Liver (tissue), 3 donors: ENCODE measurements around the gene YKT6.

Source experiments
- ATF3 ChIP-seq: IDR thresholded peaks from 2 replicates; pipeline ENCODE4 v1.6.1; 2016; ENCODE audit warnings: antibody characterized with exemption
- CTCF ChIP-seq: fragments of 150-350 bp; IDR thresholded peaks from 2 replicates; pipeline ENCODE4 v1.5.1; 2017; ENCODE audit warnings: improper control_type of control experiment, low read depth, low read length; ENCODE audit not compliant: missing input control
- EGR1 ChIP-seq, 2 donors: IDR thresholded peaks; 2 replicates each; pipeline ENCODE4 v1.6.1; 2016 to 2018; ENCODE audit warnings: antibody characterized with exemption in 2 of 2, low read depth in 2 of 2
- GABPA ChIP-seq, 2 donors: IDR thresholded peaks in 1 of 2; conservative IDR thresholded peaks in 1 of 2; 2 replicates each; pipeline ENCODE4 v1.6.1; 2016; ENCODE audit warnings: antibody characterized with exemption in 2 of 2, mild to moderate bottlenecking in 1 of 2, moderate library complexity in 1 of 2
- MAX ChIP-seq: IDR thresholded peaks from 2 replicates; pipeline ENCODE4 v1.6.1; 2016; ENCODE audit warnings: antibody characterized with exemption
- NR2F2 ChIP-seq: IDR thresholded peaks from 2 replicates; pipeline ENCODE4 v1.6.1; 2016; ENCODE audit warnings: antibody characterized with exemption
- RAD21 ChIP-seq, 2 donors: IDR thresholded peaks; 2 replicates each; pipeline ENCODE4 v1.6.1; 2016; ENCODE audit warnings: antibody characterized with exemption in 2 of 2, mild to moderate bottlenecking in 2 of 2
- REST ChIP-seq: IDR thresholded peaks from 2 replicates; pipeline ENCODE4 v1.6.1; 2016; ENCODE audit warnings: antibody characterized with exemption, mild to moderate bottlenecking
- RXRA ChIP-seq, 2 donors: IDR thresholded peaks; 2 replicates each; pipeline ENCODE4 v1.6.1; 2017 to 2018; ENCODE audit warnings: antibody characterized with exemption in 2 of 2, mild to moderate bottlenecking in 1 of 2
- SP1 ChIP-seq: IDR thresholded peaks from 2 replicates; pipeline ENCODE4 v1.6.1; 2018; ENCODE audit warnings: antibody characterized with exemption, mild to moderate bottlenecking
- TAF1 ChIP-seq: conservative IDR thresholded peaks from 2 replicates; pipeline ENCODE4 v1.6.1; 2016; ENCODE audit warnings: antibody characterized with exemption, mild to moderate bottlenecking
- YY1 ChIP-seq: IDR thresholded peaks from 2 replicates; pipeline ENCODE4 v1.6.1; 2016; ENCODE audit warnings: antibody characterized with exemption, mild to moderate bottlenecking
- donor health status: healthy.
- donor health status: healthy.

GRCh38 chr7:44175730-44176129 is 25.0 kb upstream of the YKT6 start:
- TF ChIP-seq YY1 (no peak), CTCF (no peak), MAX (no peak), RXRA (IDR thresholded peaks at IDR 0.05) (no peak), TAF1 (no peak), REST (no peak), GABPA (IDR thresholded peaks at IDR 0.05 in 1 of 2, conservative IDR thresholded peaks at IDR 0.05 in 1 of 2) (no peak), SP1 (no peak), ATF3 (no peak), EGR1 (IDR thresholded peaks at IDR 0.05; ENCODE audit: low read depth in 2 of 2) (no peak), NR2F2 (no peak), RAD21 (IDR thresholded peaks at IDR 0.05) (no peak)
